ENCODE measurements around the gene PRIMPOL. TPM values are rescaled to one million over a fixed set of nuclear protein-coding genes. Genes with fewer than 3 reads are reported as not detected.

The PRIMPOL gene
- total and polyA plus RNA-seq, 9 of the 15 experiments (the other 6 are each of a cell fraction or from before 2014, with no cell fraction given): 11.0 to 32.0 (median 16.1) TPM

- TF ChIP-seq HLTF (IDR thresholded peaks at IDR 0.05) (no peak), PHF21A (IDR thresholded peaks at IDR 0.05; ENCODE audit: borderline replicate concordance, low read depth) (no peak), SP2 (IDR thresholded peaks at IDR 0.05; ENCODE audit: extremely low read depth, low read depth, low read length, poor library complexity, severe bottlenecking) (no peak)
Measured at GRCh38 chr4:184668096-184668495, 18.6 kb downstream of the PRIMPOL start (continued).

GRCh38 chr4:184668511-184669114 lies 19.1 kb downstream of the PRIMPOL start:
- Histone ChIP-seq H2AFZ (ENCODE audit: low read depth, low read length) (no peak overlapping the region), H3K9me1 (ENCODE audit: control insufficient read depth, insufficient read depth, low read length) (no peaks in the 10 kb centered on the region), H4K20me1 (replicated peaks; ENCODE audit: control insufficient read depth, insufficient read depth, low read length) (no peaks in the 10 kb centered on the region), H3K9me3 (replicated peaks; ENCODE audit: control insufficient read depth, insufficient read depth, low read depth, low read length) (no peaks in the 10 kb centered on the region), H3K27ac (ENCODE audit: extremely low read depth, low read depth, low read length) (no peak overlapping the region), H3K79me2 (ENCODE audit: control insufficient read depth, insufficient read depth, low read length) (no peaks in the 10 kb centered on the region), H3K9ac (ENCODE audit: insufficient read depth in 1 of 2, low read depth in 2 of 2, low read length in 2 of 2) (no peak overlapping the region), H3K27me3 (ENCODE audit: control insufficient read depth in 2 of 2, insufficient read depth in 2 of 2, low read length in 2 of 2) (no peaks in the 10 kb centered on the region), H3K4me3 (no peak overlapping the region), H3K4me2 (ENCODE audit: insufficient read depth, low read length) (no peak overlapping the region), H3K4me1 (replicated peaks in 1 of 2; ENCODE audit: control insufficient read depth in 2 of 2, insufficient read depth in 2 of 2, low read length in 2 of 2) (no peaks in the 10 kb centered on the region; a peak in 1 of 5 replicates), H3K36me3 (ENCODE audit: control insufficient read depth, insufficient read depth, low read length) (peaks cover 28% of the 10 kb centered on the region; the same call in 2 of the 3 replicates)
- in situ Hi-C loops (cut with MboI): no loop called here
- no peak for TF ChIP-seq MEIS2 (IDR thresholded peaks at IDR 0.05; ENCODE audit: partially characterized antibody)
- peak; percentile 58; the same call in 1 of the 2 replicates for TF ChIP-seq GABPB1 (CRISPR knock-in tag; IDR thresholded peaks at IDR 0.05)
- peak; percentile 61 for TF ChIP-seq DACH1 (IDR thresholded peaks at IDR 0.05; ENCODE audit: partially characterized antibody)
- TF ChIP-seq GABPA (tag; conservative IDR thresholded peaks at IDR 0.05; ENCODE audit: low read depth): peak; percentile 56
- WGBS (ENCODE audit: insufficient coverage, low coverage, missing lambda C conversion rate): 73% methylated on average over 8 of the region's 9 CpGs
- ATAC-seq: no peak
- CTCF ChIA-PET (ENCODE audit: low intra/inter-chr PET ratio): no interaction called here
- POLR2A ChIA-PET: interaction anchor here (0.7 kb wide), 1 partner anchor 9 kb away, joined by 3 read pairs; no protein-coding TSS in a partner anchor
- intact Hi-C loops (cut with micrococcal nuclease): no loop called here
- FAIRE-seq: peak; percentile 11
- no peak for DNase-seq (ENCODE audit: extremely low read depth in 1 of 4, low spot score in 3 of 4)
- no TSS peak for BruUV-seq (replicated peaks)

All from K562 (cell line).